Common myeloid progenitor, CD34-positive (primary cell): ENCODE data around the gene PRDX6.
"Not testable (repeated sequence)": the region's sequence is repeated elsewhere in the genome, so short reads cannot be mapped to it uniquely, and the experiment has no call there.

Experiments used
- CTCF ChIA-PET: fragments of 350-600 bp; sonication (Branson Sonifier 250); formaldehyde crosslinking; loops from one replicate; lab custom pipeline; 2021; ENCODE audit warnings: antibody characterized with exemption; lab: Charles Lee
- POLR2A ChIA-PET: fragments of 350-600 bp; sonication (Branson Sonifier 250); formaldehyde crosslinking; loops from one replicate; lab custom pipeline; 2021; ENCODE audit warnings: antibody characterized with exemption; lab: Charles Lee
- DNase-seq, 3 donors: peaks; one replicate each; pipeline versions ENCODE4 v3.0.0 to v3.0.0-alpha.2; 2013
- H3K27ac ChIP-seq, 2 experiments: 1 replicate in 1 of 2; 2 replicates in 1 of 2; pipeline ENCODE4 v1.7.0; 2013; ENCODE audit warnings: inconsistent platforms in 2 of 2, low read length in 2 of 2, mild to moderate bottlenecking in 2 of 2, low read depth in 1 of 2, moderate library complexity in 1 of 2; ENCODE audit not compliant: severe bottlenecking in 2 of 2, insufficient read depth in 1 of 2, poor library complexity in 1 of 2
- H3K27me3 ChIP-seq, 5 experiments: replicated peaks in 2 of 5; 1 replicate in 3 of 5; 2 replicates in 2 of 5; pipeline versions ENCODE4 v1.6.1 to v1.7.0; 2013; ENCODE audit warnings: low read length in 4 of 5, mild to moderate bottlenecking in 2 of 5, moderate library complexity in 2 of 5, inconsistent platforms in 1 of 5; ENCODE audit not compliant: insufficient read depth in 5 of 5, control insufficient read depth in 4 of 5
- H3K36me3 ChIP-seq, 4 experiments: 1 replicate in 2 of 4; 2 replicates in 2 of 4; pipeline versions ENCODE4 v1.6.1 to v1.7.0; 2013; ENCODE audit warnings: low read length in 3 of 4, control low read depth in 1 of 4, mild to moderate bottlenecking in 1 of 4; ENCODE audit not compliant: control insufficient read depth in 4 of 4, insufficient read depth in 4 of 4
- H3K4me1 ChIP-seq, 4 experiments: 1 replicate in 3 of 4; 2 replicates in 1 of 4; pipeline versions ENCODE4 v1.6.1 to v1.7.1; 2013; ENCODE audit warnings: low read length in 3 of 4, mild to moderate bottlenecking in 3 of 4, control low read depth in 1 of 4, inconsistent platforms in 1 of 4, moderate library complexity in 1 of 4; ENCODE audit not compliant: control insufficient read depth in 4 of 4, insufficient read depth in 4 of 4; ENCODE audit errors: control extremely low read depth in 1 of 4
- H3K4me3 ChIP-seq, 7 experiments: 1 replicate in 4 of 7; 2 replicates in 3 of 7; pipeline versions ENCODE4 v1.5.1 to v1.7.0; 2013; ENCODE audit warnings: mild to moderate bottlenecking in 7 of 7, low read length in 6 of 7, moderate library complexity in 6 of 7, inconsistent platforms in 2 of 7, low read depth in 2 of 7, control low read depth in 1 of 7; ENCODE audit not compliant: insufficient read depth in 4 of 7, control insufficient read depth in 1 of 7; ENCODE audit errors: extremely low read depth in 1 of 7
- H3K9me3 ChIP-seq, 5 experiments: 1 replicate in 4 of 5; 2 replicates in 1 of 5; pipeline versions ENCODE4 v1.6.1 to v1.7.1; 2013; ENCODE audit warnings: low read length in 4 of 5, mild to moderate bottlenecking in 2 of 5, inconsistent platforms in 1 of 5, low read depth in 1 of 5, moderate library complexity in 1 of 5; ENCODE audit not compliant: control insufficient read depth in 4 of 5, insufficient read depth in 2 of 5; ENCODE audit errors: control extremely low read depth in 1 of 5
- WGBS: methylation state at CpG from one replicate; pipeline ENCODE4 v1.1.5; 2013; ENCODE audit not compliant: insufficient coverage; 5-methylcytosine and 5-hydroxymethylcytosine counted together

Gene PRDX6

GRCh38 chr1:173464185-173464584 lies 12.9 kb upstream of the PRDX6 start:
- H3K27ac ChIP-seq, POLR2A ChIA-PET, DNase-seq, H3K27me3 ChIP-seq, H3K4me1 ChIP-seq: not testable (repeated sequence)
- H3K36me3 ChIP-seq: peaks cover 7 to 27% (median 14%) of the 10 kb centered on the region in 4 experiments
- peak overlapping the region in 1 of 7 experiments; percentile 2 for H3K4me3 ChIP-seq
- CTCF ChIA-PET: interaction anchor here (1.2 to 2.2 kb wide), 2 partner anchors 8 to 32 kb away, joined by 3 to 5 read pairs; no protein-coding TSS in a partner anchor
- H3K9me3 ChIP-seq: peaks cover 2 to 22% (median 5%) of the 10 kb centered on the region in 5 experiments
- WGBS: 100% methylated on average over 1 of the region's 2 CpGs

DNA sequence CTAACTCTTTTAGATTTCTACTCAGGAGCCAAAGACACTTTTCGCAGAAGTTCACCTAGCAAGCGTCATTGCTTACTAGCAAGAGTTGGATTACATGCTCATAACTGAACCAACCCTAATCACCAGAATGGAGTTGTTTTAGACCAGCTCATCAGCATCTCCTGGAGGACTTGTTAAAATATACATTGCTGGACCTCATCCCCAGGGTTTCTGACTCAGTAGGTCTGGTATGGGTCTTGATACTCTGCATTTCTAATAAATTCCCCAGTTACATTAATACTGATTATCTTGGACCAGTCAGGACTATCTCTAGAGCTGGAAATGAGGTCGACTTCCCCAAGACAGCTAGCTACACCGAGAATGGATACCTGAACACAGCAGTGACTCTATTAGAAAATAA lies 9.7 kb upstream of the PRDX6 start:
- Histone ChIP-seq H3K27me3 (no peaks in the 10 kb centered on the region), H3K27ac (no peak overlapping the region), H3K4me1 (no peaks in the 10 kb centered on the region), H3K9me3 (peaks cover 2 to 38% (median 16%) of the 10 kb centered on the region in 5 experiments), H3K36me3 (peaks cover 0 to 5% (median 2%) of the 10 kb centered on the region in 4 experiments), H3K4me3 (no peak overlapping the region)
- CTCF ChIA-PET: interaction anchor here (1.0 to 1.5 kb wide), 2 partner anchors 8 to 521 kb away, joined by 3 to 5 read pairs; no protein-coding TSS in a partner anchor
- DNase-seq: no peak
- POLR2A ChIA-PET: no interaction called here
- WGBS: 94% methylated on average over 2 of the region's 4 CpGs

DNA sequence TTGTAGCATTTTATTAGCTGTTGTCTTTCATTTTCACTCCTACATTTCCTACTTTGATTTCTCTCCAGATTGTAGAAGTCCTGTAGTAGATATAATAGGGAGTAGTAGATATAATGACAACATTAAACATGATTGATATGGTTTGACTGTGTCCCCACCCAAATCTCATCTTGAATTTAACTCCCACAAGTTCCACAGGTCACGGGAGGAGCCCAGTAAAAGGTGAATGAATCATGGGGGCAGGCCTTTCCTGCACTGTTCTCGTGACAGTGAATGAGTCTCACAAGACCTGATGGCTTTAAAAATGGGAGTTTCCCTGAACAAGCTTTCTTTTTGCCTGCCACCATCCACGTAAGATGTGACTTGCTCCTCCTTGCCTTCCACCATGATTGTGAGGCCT lies 7.5 kb upstream of the PRDX6 start:
- Histone ChIP-seq H3K4me1 (no peaks in the 10 kb centered on the region), H3K9me3 (peaks cover 0 to 26% (median 16%) of the 10 kb centered on the region in 5 experiments), H3K27me3 (no peaks in the 10 kb centered on the region), H3K27ac (no peak overlapping the region), H3K4me3 (no peak overlapping the region), H3K36me3 (peaks cover 0 to 5% (median 3%) of the 10 kb centered on the region in 4 experiments)
- 90% methylated on average over 2 of the region's 3 CpGs for WGBS
- DNase-seq: no peak
- POLR2A ChIA-PET: no interaction called here
- CTCF ChIA-PET: no interaction called here

DNA sequence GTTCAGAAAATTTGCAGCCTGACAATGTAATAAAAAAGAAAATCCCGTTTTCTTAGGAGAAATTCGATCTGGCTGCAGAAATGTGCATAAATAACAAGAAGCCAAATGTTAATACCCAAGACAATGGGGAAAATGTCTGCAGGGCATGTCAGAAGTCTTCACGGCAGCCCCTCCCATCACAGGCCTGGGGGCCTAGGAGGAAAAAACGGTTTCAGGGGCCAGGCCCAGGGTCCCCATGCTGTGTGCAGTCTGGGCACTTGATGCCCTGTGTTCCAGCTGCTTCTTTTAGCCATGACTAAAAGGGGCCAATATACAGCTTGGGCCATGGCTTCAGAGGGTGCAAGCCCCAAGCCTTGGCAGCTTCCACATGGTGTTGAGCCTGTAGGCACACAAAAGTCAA lies 6.5 kb upstream of the PRDX6 start:
- 98% methylated on average over 4 of the region's 4 CpGs for WGBS
- POLR2A ChIA-PET: no interaction called here
- CTCF ChIA-PET: no interaction called here

GRCh38 chr1:173473599-173474011 lies 3.5 kb upstream of the PRDX6 start:
- no peak overlapping the region for H3K27ac ChIP-seq
- H3K27me3 ChIP-seq: no peaks in the 10 kb centered on the region
- CTCF ChIA-PET: interaction anchor here (0.6 to 1.1 kb wide), 3 partner anchors 15 to 43 kb away, joined by 3 to 5 read pairs (median 3); no protein-coding TSS in a partner anchor
- 95% methylated on average over 2 of the region's 2 CpGs for WGBS
- POLR2A ChIA-PET: interaction anchor here (0.6 kb wide), 1 partner anchor 16 kb away, joined by 8 read pairs; no protein-coding TSS in a partner anchor
- peaks cover 0 to 3% (median 2%) of the 10 kb centered on the region in 4 experiments for H3K36me3 ChIP-seq
- H3K9me3 ChIP-seq: peaks cover 0 to 24% (median 11%) of the 10 kb centered on the region in 5 experiments
- H3K4me1 ChIP-seq: peaks cover 10 to 22% (median 17%) of the 10 kb centered on the region in 4 experiments
- H3K4me3 ChIP-seq: no peak overlapping the region
- no peak for DNase-seq

More for the DNA sequence above, 6.5 kb upstream of the PRDX6 start:
- peaks cover 0 to 26% (median 16%) of the 10 kb centered on the region in 5 experiments for H3K9me3 ChIP-seq
- H3K27me3 ChIP-seq: no peaks in the 10 kb centered on the region
- peaks cover 0 to 4% (median 3%) of the 10 kb centered on the region in 4 experiments for H3K36me3 ChIP-seq
- DNase-seq: no peak
- no peaks in the 10 kb centered on the region for H3K4me1 ChIP-seq
- no peak overlapping the region for H3K27ac ChIP-seq
- H3K4me3 ChIP-seq: no peak overlapping the region

GRCh38 chr1:173474097-173474779 lies 2.9 kb upstream of the PRDX6 start:
- H3K9me3 ChIP-seq: peaks cover 0 to 19% (median 11%) of the 10 kb centered on the region in 5 experiments
- CTCF ChIA-PET: interaction anchor here (0.8 kb wide), 1 partner anchor 44 kb away, joined by 3 read pairs; no protein-coding TSS in a partner anchor
- POLR2A ChIA-PET: no interaction called here
- peaks cover 15 to 28% (median 22%) of the 10 kb centered on the region in 4 experiments for H3K4me1 ChIP-seq
- no peak for DNase-seq
- no peak overlapping the region for H3K4me3 ChIP-seq
- H3K27me3 ChIP-seq: no peaks in the 10 kb centered on the region
- 100% methylated on average over 3 of the region's 5 CpGs for WGBS
- H3K36me3 ChIP-seq: peaks cover 0 to 3% (median under 1%) of the 10 kb centered on the region in 4 experiments
- H3K27ac ChIP-seq: no peak overlapping the region
